OCI-M1 (cell line): ENCODE data around the gene EFNA1.
A peak's percentile ranks its signal among the peaks of the same experiment; 100 is the strongest.
"Not testable (repeated sequence)": the region's sequence is repeated elsewhere in the genome, so short reads cannot be mapped to it uniquely, and the experiment has no call there.

Source experiments
- DNase-seq: peaks from one replicate; lab custom pipeline; 2025; lab: John Stamatoyannopoulos, UW

The EFNA1 gene

GRCh38 chr1:155092641-155093040 is 35.0 kb upstream of the EFNA1 start:
- no peak for DNase-seq

GRCh38 chr1:155093911-155094621 is 33.6 kb upstream of the EFNA1 start:
- DNase-seq: peak; percentile 82

- no peak for DNase-seq
These were observed 33.1 kb upstream of the EFNA1 start for GRCh38 chr1:155094622-155094948.

GRCh38 chr1:155099331-155099730 is 28.3 kb upstream of the EFNA1 start:
- DNase-seq: no peak

- no peak for DNase-seq
These were observed 24.4 kb upstream of the EFNA1 start for GRCh38 chr1:155103325-155103724.

GRCh38 chr1:155104605-155105534 is 22.8 kb upstream of the EFNA1 start:
- DNase-seq: no peak

GRCh38 chr1:155105604-155106011 is 22.1 kb upstream of the EFNA1 start:
- no peak for DNase-seq

- no peak for DNase-seq
These were observed 20.8 kb upstream of the EFNA1 start for GRCh38 chr1:155106862-155107261.

GRCh38 chr1:155107309-155108264 is 20.1 kb upstream of the EFNA1 start:
- no peak for DNase-seq

- DNase-seq: no peak
These were observed 19.4 kb upstream of the EFNA1 start for GRCh38 chr1:155108296-155108695.

GRCh38 chr1:155110381-155110780 is 17.3 kb upstream of the EFNA1 start:
- no peak for DNase-seq

- no peak for DNase-seq
These were observed 16.9 kb upstream of the EFNA1 start for GRCh38 chr1:155110826-155111225.

- DNase-seq: no peak
These were observed 14.2 kb upstream of the EFNA1 start for GRCh38 chr1:155113450-155113980.

GRCh38 chr1:155116113-155116764 is 11.4 kb upstream of the EFNA1 start:
- no peak for DNase-seq

GRCh38 chr1:155117610-155118009 is 10.1 kb upstream of the EFNA1 start:
- no peak for DNase-seq

GRCh38 chr1:155118090-155118489 is 9.6 kb upstream of the EFNA1 start:
- not testable (repeated sequence) for DNase-seq

GRCh38 chr1:155120253-155120652 is 7.4 kb upstream of the EFNA1 start:
- DNase-seq: peak; percentile 47

GRCh38 chr1:155121249-155121648 is 6.4 kb upstream of the EFNA1 start:
- no peak for DNase-seq

- DNase-seq: no peak
These were observed 5.4 kb upstream of the EFNA1 start for GRCh38 chr1:155122308-155122707.

GRCh38 chr1:155123801-155124200 is 3.9 kb upstream of the EFNA1 start:
- no peak for DNase-seq
